ENCODE measurements around the gene AMBN.

- no peak for TF ChIP-seq CTCF (IDR thresholded peaks at IDR 0.05; ENCODE audit: low read depth, low read length, poor library complexity, severe bottlenecking)
- TF ChIP-seq EZH2phosphoT487 (IDR thresholded peaks at IDR 0.05; ENCODE audit: borderline replicate concordance, low read length): no peak
These were observed 45.3 kb downstream of the AMBN start for GRCh38 chr4:70637239-70637913.

All from DOHH2 (cell line).